Stimulated activated CD8-positive, alpha-beta memory T cell treated with anti-CD3 and anti-CD28 coated beads, Interleukin-7, amount 100 ng/mL, for 1 hour (primary cell): ENCODE results near the gene PDPK1.

Experiments
- DNase-seq, 2 donors: peaks; one replicate each; pipeline ENCODE4 v3.0.0-alpha.2; 2020; ENCODE audit warnings: low read depth in 2 of 2

Gene PDPK1

DNA sequence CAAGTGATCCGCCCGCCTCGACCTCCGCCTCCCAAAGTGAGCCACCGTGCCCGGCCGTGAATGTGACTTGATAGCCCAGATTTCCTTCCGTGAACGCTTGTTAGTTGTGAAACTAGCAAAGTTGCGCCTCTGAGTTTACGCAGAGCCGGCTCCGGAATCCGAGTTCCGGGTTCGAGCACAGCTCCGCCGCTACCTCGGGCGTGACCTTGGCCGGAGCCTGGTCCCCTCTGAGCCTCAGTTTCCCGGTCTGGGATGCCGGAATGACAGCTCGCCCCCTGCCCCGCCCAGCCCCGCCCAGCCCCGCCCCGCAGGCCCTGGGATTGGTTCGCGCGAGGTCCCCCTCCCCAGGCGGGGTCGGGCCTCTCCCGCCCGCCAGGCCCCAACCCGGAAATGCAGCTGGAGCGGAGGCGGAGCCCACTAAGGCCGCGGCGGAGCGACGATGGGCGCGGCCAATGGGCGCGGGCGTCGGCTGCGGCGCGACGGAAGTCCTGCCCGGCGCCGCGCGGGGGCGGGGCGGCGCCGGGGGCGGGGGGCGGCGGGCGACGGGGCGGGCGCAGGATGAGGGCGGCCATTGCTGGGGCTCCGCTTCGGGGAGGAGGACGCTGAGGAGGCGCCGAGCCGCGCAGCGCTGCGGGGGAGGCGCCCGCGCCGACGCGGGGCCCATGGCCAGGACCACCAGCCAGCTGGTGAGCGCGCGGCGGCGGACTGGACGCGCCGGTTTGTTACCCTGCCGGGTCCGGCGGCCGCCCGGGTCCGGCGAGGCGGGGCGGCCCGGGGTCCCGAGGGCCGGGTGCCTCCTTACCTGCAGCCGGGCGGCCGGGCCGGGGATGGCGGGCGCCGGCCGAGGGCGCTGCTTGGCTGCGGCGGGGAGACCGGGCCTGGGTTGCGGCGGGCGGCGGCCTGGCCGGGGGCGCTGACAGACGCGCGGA is at the start of gene PDPK1:
Gene PDPK1, plus strand, starts transcription at position 571 of the 929 bp plus-strand sequence. Its CDS starts 92 bp downstream, at position 663.
- peak; percentile 83 to 91 for DNase-seq

DNA sequence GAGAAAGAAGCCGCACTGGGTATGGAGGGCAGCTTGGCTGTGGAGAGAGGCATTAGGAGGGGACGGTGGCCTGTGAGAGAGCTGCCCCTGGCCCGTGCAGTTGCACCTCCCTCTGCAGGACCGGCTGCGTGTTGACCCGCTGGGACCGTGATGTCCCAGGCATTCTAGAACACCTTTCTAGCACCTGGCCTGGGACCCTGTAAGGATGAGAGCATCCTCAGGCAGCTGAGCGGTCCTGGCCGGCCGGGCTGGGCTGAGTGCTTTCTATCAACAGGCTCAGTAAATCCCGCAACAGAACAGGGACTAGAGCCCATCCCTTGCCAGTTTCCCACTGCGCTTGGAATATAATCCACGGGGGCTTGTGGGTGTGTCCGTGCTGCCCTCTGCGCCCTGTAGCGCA is 48.2 kb upstream of the PDPK1 start:
- no peak for DNase-seq

- no peak for DNase-seq
Measured at GRCh38 chr16:2490190-2491105, 47.4 kb upstream of the PDPK1 start.

DNA sequence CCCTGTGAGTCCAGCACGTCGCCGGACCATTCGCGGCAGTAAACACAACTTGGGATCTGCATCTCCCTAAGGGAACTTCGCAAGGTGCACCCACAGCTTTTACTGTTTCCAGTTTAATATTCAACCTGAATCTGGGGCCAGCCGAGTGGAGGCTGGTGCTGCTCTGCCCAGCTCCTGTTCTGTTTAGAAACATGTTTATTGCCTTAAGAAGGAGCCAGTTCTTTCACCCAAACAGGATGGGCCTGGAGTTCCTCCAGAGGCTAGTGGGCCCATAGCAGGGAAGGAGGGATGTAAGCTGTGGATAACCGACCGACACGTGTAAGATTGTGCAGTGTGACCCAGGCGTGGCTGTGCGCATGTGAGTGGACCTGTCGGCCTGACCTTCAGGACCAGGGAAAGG is 45.5 kb upstream of the PDPK1 start:
- DNase-seq, result no peak

- DNase-seq, result no peak
Measured at GRCh38 chr16:2493605-2494004, 44.2 kb upstream of the PDPK1 start.

DNA sequence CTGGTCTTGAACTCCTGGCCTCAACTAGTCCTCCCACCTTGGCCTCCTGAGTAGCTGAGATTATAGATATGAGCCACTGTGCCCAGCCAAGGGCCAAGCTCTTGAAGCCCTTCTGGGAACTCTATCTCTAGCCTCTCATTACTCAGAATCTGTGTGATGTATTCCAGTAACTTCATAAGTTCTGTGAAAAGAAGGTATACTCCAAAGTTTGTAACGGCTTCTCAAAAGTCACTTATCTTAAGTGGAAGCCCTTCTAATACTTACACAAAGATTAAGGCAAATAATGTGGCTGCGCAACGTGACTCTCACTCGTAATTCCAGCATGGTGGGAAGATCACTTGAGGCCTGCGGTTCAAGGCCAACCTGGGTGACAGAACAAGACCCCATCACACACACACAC is 43.2 kb upstream of the PDPK1 start:
- no peak for DNase-seq

DNA sequence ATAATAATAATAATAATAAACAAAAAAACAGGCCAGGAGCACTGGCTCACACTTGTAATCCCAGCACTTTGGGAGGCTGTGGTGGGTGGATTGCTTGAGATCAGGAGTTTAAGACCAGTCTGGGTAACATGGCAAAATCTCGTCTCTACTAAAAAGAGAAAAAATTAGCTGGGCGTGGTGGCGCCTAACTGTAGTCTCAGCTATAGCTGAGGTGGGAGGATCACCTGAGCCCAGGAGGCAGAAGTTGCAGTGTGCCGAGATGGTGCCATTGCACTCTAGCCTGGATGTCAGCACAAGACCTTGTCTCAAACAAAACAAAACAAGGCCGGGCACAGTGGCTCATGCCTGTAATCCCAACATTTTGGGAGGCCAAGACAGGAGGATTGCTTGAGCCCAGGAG is 42.8 kb upstream of the PDPK1 start:
- DNase-seq, result no peak

DNA sequence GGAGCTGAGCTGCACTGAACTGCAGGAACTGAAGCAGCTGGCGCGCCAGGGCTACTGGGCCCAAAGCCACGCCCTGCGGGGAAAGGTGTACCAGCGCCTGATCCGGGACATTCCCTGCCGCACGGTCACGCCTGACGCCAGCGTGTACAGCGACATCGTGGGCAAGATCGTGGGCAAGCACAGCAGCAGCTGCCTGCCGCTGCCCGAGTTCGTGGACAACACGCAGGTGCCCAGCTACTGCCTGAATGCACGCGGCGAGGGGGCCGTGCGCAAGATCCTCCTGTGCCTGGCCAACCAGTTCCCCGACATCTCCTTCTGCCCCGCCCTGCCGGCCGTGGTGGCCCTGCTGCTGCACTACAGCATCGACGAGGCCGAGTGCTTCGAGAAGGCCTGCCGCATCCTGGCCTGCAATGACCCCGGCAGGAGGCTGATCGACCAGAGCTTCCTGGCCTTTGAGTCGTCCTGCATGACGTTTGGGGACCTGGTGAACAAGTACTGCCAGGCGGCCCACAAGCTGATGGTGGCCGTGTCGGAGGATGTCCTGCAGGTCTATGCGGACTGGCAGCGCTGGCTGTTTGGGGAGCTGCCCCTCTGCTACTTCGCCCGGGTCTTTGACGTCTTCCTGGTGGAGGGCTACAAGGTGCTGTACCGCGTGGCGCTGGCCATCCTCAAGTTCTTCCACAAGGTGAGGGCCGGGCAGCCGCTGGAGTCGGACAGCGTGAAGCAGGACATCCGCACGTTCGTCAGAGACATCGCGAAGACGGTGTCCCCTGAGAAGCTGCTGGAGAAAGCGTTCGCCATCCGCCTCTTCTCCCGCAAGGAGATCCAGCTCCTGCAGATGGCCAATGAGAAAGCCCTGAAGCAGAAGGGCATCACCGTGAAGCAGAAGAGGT is 41.4 kb upstream of the PDPK1 start:
- DNase-seq, result no peak

- DNase-seq, result no peak
Measured at GRCh38 chr16:2497116-2497630, 40.6 kb upstream of the PDPK1 start.

DNA sequence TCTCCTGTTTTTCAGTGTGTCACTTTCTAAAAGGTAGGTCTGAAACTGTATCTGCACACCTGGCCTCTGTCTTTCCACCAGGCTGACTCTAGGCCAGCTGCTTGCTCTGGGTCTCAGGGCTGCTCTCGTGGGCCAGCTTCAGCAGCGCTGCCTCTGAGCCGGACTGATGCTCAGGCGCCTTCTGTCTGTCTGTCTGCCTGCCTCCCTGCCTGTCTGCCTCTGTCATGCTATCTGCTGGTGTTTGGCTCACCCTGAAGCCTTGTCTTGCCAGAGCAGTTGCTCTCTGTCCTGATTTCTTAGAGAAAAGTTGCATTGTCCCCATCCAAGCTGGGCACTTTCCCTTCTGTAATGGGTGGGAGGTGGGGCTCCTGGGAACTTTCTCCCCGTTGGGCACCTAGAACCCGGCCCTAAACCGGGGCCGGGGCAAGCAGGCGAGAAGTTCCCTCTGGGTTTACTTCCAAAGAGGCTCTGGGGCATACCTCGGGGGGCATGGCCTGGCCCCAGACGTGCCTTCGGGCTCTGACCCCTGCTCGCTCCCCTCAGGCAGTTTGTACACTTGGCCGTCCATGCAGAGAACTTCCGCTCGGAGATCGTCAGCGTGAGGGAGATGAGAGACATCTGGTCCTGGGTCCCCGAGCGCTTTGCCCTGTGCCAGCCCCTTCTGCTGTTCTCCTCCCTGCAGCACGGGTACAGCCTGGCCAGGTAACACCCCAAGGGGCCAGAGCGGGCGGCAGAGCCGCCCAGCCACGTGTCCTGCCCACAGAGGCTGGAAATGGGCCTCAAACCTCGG is 39.9 kb upstream of the PDPK1 start:
- DNase-seq, result no peak

DNA sequence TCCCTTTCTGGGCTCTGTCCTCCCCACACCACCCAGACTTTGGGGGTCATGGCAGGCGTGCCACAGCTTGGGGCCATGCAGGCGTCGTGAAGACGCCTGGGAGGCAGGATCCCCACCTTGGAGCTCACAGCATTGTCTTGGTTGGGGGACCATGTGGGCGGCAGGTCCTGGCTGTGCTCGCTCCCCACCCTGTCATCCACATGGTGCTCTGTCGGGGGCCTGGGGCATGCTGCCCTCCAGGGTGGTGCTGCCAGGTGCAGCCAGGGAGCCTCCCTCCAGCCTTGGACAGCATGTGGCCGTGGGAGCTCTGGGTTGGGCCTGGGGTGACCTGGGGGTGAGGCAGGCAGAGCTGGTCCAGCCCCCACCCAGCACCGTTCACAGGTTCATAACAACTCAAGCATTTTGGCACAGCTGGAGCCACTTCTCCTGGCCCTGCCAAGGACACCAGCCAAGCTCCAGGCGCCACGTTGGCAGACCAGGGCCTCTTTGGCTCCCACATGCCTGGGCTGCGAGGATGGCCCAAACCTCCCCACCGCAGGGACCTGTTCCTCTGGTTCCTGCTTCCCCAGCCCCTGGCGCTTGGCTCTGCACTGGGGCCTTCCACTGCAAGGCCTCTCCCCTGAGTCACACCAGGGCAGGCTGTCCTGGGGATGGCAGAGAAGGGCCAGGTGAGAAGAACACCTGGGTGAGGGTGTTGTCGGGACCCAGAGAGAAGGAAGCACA is 39.1 kb upstream of the PDPK1 start:
- no peak for DNase-seq

DNA sequence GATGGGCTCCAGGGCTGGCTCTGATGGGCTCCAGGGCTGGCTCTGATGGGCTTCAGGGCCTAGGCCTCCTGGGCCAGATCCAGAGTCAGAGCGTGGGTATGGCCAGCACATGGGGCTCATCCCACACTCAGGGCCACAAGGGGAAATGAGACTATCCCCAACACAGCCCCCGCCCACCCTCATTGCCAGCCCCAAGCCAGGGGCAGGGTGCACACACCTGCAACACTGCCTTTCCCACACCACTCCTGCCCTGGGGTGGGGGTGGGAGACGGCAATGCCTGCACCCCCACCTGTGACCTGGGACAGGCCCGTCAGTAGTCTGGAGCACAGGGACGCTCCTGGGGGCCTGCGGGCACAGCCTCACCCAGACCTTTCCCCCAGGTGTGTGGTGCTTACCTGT is 38.4 kb upstream of the PDPK1 start:
- DNase-seq, result no peak

DNA sequence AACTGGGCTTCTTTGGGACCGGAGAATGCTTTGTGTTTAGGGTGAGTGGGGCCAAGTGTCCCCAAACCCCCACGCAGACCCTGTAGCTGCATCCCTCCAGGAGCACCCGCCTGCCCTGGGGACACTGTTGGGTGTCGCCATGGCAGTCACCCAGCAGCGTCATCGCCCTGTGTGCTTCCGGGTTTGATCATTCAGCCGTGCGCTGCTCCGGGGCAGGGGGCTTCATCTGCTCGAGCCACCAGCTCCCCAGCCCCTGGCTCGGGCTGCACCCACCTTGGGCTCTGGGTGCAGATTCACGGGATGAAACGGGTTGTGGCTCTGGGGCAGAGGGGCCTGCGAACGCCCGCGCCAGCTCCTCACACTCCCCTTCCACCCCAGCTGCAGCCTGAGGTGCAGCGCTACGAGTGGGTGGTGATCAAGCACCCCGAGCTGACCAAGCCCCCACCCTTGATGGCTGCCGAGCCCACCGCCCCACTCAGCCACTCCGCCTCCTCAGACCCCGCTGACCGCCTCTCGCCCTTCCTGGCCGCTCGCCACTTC is 37.9 kb upstream of the PDPK1 start:
- DNase-seq, result no peak

- DNase-seq, result no peak
Measured at GRCh38 chr16:2500430-2500917, 37.3 kb upstream of the PDPK1 start.

DNA sequence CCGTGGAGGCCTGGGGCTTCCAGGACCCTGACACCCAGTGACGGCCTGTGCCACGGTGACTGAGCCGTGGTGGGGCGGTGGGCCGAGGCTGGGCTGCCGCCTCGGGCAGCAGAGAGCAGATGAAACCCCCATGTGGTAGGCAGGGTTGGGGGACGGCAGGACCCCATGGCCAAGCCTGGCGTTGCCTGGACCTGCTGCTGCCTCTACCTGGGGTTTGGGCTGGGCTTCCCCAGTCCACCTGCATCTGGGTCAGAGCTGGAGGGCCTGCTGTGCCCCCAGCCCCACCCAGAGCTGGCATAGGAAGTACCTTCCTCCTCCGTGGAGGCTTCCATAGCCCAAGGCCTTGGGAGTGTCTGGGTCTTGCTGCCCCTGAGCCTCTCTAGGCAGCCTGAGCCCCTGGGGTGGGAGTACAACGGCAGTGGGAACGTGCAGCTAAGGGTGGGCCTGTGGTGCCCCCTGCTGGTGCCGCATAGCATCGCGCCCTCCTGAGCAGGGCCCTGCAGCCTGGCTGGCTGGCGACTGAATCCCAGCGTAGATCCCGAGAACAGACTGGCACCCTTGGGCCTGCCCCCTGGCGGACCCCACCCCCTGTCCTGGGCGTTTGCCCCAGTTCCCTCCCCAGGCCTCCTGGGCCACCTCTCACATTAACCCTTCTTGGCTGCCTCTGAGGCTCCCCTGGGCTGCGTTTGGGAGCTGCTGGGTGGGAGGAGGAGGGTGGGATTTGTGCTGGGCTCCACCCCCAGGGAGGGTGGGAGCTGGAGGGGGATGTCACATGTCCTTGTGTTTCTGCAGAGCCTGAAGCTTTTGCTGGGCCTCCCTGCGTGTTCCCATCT is 36.7 kb upstream of the PDPK1 start:
- DNase-seq, result peak; percentile 64 to 65

DNA sequence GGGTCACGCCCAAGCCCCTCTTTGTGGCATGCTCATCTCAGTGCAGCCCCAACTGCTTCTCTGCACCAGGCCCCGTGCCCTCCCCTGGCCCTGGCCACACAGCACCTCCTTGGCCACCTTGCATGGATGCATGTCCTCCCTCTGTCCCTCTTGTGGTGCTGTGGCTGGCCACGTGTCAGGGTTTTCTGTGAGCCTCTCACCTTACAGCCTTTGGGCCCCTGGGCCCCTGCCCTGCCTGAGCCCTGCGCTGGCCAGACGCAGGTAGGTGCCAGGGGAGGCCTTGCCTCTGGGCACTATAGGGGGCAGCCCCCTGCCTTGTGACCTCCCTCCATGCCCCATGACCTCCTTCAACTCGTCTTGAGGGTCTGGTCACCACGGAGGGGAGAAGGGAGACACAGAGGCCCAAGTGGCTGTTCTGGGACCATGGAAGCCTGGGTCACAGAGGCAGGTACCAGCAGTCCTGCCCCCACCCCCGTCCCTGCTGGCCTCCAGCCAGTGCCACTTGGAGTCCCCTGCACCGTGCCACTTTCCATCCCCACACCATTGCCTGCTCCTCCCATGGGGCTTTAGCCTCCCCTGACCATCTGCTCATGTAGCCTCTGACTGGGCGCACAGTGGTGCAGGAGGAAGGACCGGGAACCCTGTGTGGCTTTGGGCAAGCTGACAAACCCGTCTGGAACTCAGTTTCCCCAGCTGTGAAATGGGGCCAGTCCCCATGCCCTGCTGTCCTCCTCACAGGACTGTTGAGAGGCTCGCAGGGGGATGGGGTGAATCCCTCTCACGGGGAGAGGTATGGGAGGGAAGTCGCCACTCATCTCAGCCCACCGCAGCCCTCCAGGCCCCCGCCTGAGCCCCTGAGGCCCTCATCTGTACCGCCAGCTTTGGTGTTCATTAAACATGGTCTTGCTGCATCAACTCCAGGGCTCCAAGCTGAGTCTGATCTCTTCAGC is 35.6 kb upstream of the PDPK1 start:
- DNase-seq, result no peak

- no peak for DNase-seq
Measured at GRCh38 chr16:2505695-2506094, 32.1 kb upstream of the PDPK1 start.
